Natural killer cell (primary cell): ENCODE measurements around the gene LRPAP1. TPM values are rescaled to one million over a fixed set of nuclear protein-coding genes. Genes with fewer than 3 reads are reported as not detected.

Experiments used
- ATAC-seq, 3 donors: fragments of 150-1000 bp in 2 of 3; fragments of 200-7000 bp in 1 of 3; cut with Tn5 transposase; 1 replicate in 1 of 3; 2 replicates in 2 of 3; pipeline ENCODE4 v1.10.0; 2021; ENCODE audit warnings: mild to moderate bottlenecking in 2 of 3, moderate library complexity in 2 of 3
- DNase-seq, 2 donors: peaks; one replicate each; pipeline versions ENCODE4 v3.0.0 to v3.0.0-alpha.2; 2013 to 2021; ENCODE audit warnings: mixed read lengths in 1 of 2
- H3K27ac ChIP-seq: one replicate; pipeline ENCODE4 v1.5.1; 2013; ENCODE audit warnings: mild to moderate bottlenecking, low read length
- H3K27me3 ChIP-seq: one replicate; pipeline ENCODE4 v1.6.1; 2013; ENCODE audit warnings: low read length; ENCODE audit not compliant: control insufficient read depth, insufficient read depth
- H3K36me3 ChIP-seq: one replicate; pipeline ENCODE4 v1.6.1; 2013; ENCODE audit warnings: low read length; ENCODE audit not compliant: control insufficient read depth, insufficient read depth
- H3K4me1 ChIP-seq: one replicate; pipeline ENCODE4 v1.6.1; 2013; ENCODE audit warnings: low read length; ENCODE audit not compliant: control insufficient read depth, insufficient read depth
- H3K4me3 ChIP-seq: one replicate; pipeline ENCODE4 v1.5.1; 2013; ENCODE audit warnings: low read length
- H3K9me3 ChIP-seq: one replicate; pipeline ENCODE4 v1.6.1; 2013; ENCODE audit warnings: low read length; ENCODE audit not compliant: control insufficient read depth, insufficient read depth
- H3K27ac Mint-ChIP-seq, 2 donors: one replicate each; pipeline ENCODE4 v1.8.0; 2022; ENCODE audit warnings: mild to moderate bottlenecking in 2 of 2, mixed read lengths in 2 of 2, moderate library complexity in 1 of 2
- H3K27me3 Mint-ChIP-seq, 2 donors: one replicate each; pipeline ENCODE4 v1.8.0; 2022; ENCODE audit warnings: low read depth in 2 of 2, mixed read lengths in 2 of 2
- H3K36me3 Mint-ChIP-seq: one replicate; pipeline ENCODE4 v1.8.0; 2022; ENCODE audit warnings: mixed read lengths
- H3K4me1 Mint-ChIP-seq, 2 donors: one replicate each; pipeline ENCODE4 v1.8.0; 2022; ENCODE audit warnings: mixed read lengths in 2 of 2
- H3K4me3 Mint-ChIP-seq: one replicate; pipeline ENCODE4 v1.8.0; 2022; ENCODE audit warnings: mild to moderate bottlenecking, moderate library complexity, mixed read lengths
- H3K9me3 Mint-ChIP-seq, 2 donors: one replicate each; pipeline ENCODE4 v1.8.0; 2022; ENCODE audit warnings: mixed read lengths in 2 of 2
- WGBS: methylation state at CpG from one replicate; pipeline ENCODE4 v1.1.7; 2013; ENCODE audit warnings: missing lambda C conversion rate; ENCODE audit not compliant: insufficient coverage; 5-methylcytosine and 5-hydroxymethylcytosine counted together
- intact Hi-C: fragments of 100-400 bp; cut with micrococcal nuclease; formaldehyde crosslinking; loops from one replicate; pipeline ENCODE4 v1.14.2; 2022
- total RNA-seq, 4 donors: library from RNA; stranded (reverse); fragments of 120-200 nt in 1 of 4; gene quantifications; one replicate each; pipeline versions ENCODE4 v1.2.3 to v1.2.4, GENCODE V29; 2013 to 2022
- TF ChIP-seq, protein P1 (sequence below): fragments of 200-600 bp; IDR thresholded peaks from one replicate; pipeline ENCODE4 v1.8.0; 2022; ENCODE audit warnings: antibody characterized with exemption

LRPAP1 gene
- total RNA-seq, 3 donors from 2014 or later (not counting 1 experiment from before 2014, with no cell fraction given) = 85.4 to 93.4 (median 87.3) TPM

DNA sequence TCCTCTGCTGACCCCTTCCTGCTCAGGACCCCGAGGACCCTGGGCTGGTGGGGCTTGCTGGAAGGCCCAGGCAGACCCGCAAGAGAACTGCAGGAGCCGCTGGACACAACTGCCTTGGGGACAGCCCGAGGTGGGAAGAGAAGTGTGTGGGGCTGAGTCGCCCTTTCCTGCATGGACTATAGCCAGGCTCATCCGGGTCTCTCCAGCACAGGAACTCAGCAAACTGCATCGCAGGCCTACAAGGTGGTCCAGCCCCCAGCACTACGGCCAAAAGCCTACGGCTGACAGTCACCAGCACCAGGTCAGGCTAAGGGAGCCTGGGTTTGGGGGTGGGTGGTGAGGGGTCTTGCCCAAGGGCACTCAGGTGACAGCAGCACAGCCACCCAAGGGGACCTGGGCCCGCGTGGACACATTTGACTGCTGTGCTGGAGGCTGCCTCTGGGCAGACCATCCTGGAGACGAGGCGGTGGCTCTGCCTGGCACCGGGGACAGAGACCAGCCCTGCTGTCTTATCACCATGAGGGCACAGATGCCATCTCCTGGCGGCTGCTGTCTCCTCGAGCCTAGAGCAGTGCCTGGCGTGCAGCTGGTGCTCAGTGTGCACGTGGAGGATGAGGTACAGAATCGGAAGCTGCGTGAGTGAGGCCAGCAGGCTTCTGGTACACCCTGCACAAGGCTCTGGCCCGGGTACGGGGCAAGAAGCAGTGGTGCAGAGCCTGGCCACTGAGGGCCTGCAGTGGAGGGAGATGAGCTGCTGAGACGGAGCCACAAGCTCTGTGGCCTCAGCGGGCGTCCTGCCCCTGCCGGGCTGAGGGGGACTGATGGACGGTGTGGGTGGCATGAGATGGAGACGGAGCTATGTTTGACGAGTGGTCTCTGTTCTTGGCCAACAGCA, 15.1 kb downstream of the LRPAP1 start:
- H3K36me3 ChIP-seq = peaks cover 88% of the 10 kb centered on the region
- H3K27me3 ChIP-seq = no peaks in the 10 kb centered on the region
- peaks cover 0 to 5% of the 10 kb centered on the region in 2 donors for H3K4me1 Mint-ChIP-seq
- H3K4me3 ChIP-seq = no peak overlapping the region
- intact Hi-C loops = loop anchor here (1.0 kb wide), 1 partner anchor 9 kb away; no protein-coding TSS in a partner anchor
- H3K9me3 ChIP-seq = no peaks in the 10 kb centered on the region
- H3K9me3 Mint-ChIP-seq = no peaks in the 10 kb centered on the region
- WGBS = 96% methylated on average over 29 of the region's 29 CpGs
- H3K27me3 Mint-ChIP-seq = no peaks in the 10 kb centered on the region
- no peaks in the 10 kb centered on the region for H3K4me1 ChIP-seq
- no peak for ATAC-seq
- H3K27ac Mint-ChIP-seq = no peak overlapping the region
- DNase-seq = no peak
- no peak overlapping the region for H3K4me3 Mint-ChIP-seq
- H3K27ac ChIP-seq = no peak overlapping the region
- TF ChIP-seq, protein P1, sequence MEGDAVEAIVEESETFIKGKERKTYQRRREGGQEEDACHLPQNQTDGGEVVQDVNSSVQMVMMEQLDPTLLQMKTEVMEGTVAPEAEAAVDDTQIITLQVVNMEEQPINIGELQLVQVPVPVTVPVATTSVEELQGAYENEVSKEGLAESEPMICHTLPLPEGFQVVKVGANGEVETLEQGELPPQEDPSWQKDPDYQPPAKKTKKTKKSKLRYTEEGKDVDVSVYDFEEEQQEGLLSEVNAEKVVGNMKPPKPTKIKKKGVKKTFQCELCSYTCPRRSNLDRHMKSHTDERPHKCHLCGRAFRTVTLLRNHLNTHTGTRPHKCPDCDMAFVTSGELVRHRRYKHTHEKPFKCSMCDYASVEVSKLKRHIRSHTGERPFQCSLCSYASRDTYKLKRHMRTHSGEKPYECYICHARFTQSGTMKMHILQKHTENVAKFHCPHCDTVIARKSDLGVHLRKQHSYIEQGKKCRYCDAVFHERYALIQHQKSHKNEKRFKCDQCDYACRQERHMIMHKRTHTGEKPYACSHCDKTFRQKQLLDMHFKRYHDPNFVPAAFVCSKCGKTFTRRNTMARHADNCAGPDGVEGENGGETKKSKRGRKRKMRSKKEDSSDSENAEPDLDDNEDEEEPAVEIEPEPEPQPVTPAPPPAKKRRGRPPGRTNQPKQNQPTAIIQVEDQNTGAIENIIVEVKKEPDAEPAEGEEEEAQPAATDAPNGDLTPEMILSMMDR = no peak
- no peaks in the 10 kb centered on the region for H3K36me3 Mint-ChIP-seq

DNA sequence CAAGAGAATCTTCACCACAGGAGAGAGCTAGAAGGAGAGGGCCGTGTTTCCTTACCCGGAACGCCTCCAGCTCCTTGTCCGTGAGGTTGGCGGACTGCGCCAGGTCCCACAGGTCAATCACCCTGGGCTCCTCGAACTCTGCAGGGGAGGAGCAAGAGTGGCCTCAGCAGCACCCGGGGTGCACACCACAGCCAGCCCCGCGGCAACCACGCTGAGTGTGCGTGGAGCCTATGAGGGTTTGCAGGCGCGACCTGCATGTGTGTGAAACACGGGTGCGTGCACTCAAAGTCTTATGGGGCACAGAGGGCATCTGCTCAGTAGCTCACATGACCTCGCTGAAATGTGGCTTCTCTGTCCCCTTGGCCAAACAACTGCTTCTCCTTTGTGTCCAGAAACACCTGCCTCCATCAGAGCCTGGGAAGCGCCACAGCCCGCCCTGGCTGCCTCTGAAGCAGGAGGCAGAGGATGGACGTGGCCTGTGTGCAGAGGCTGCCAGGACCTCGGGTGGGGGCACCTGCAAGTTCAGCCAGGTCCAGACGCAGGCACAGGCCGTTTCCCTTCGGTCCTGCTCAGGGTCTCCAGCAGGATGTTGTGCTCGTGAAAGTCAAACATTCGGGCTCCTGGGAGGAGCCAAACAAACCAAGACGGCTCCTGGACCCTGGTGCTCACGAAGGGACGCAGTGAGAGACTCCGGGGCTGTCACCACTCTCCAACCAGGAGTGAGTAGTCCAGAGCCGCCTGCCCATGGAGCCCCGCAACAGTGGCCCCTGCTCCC, 16.0 kb downstream of the LRPAP1 start:
- no peaks in the 10 kb centered on the region for H3K9me3 Mint-ChIP-seq
- Histone ChIP-seq H3K9me3 (no peaks in the 10 kb centered on the region), H3K4me3 (no peak overlapping the region), H3K36me3 (peaks cover 90% of the 10 kb centered on the region), H3K27me3 (no peaks in the 10 kb centered on the region), H3K27ac (no peak overlapping the region), H3K4me1 (no peaks in the 10 kb centered on the region)
- H3K4me1 Mint-ChIP-seq = peaks cover 0 to 1% of the 10 kb centered on the region in 2 donors
- H3K4me3 Mint-ChIP-seq = no peak overlapping the region
- intact Hi-C loops = no loop called here
- 95% methylated on average over 32 of the region's 32 CpGs for WGBS
- ATAC-seq = no peak
- H3K27ac Mint-ChIP-seq = no peak overlapping the region
- TF ChIP-seq, protein P1 = no peak
- no peaks in the 10 kb centered on the region for H3K36me3 Mint-ChIP-seq
- H3K27me3 Mint-ChIP-seq = no peaks in the 10 kb centered on the region
- no peak for DNase-seq

DNA sequence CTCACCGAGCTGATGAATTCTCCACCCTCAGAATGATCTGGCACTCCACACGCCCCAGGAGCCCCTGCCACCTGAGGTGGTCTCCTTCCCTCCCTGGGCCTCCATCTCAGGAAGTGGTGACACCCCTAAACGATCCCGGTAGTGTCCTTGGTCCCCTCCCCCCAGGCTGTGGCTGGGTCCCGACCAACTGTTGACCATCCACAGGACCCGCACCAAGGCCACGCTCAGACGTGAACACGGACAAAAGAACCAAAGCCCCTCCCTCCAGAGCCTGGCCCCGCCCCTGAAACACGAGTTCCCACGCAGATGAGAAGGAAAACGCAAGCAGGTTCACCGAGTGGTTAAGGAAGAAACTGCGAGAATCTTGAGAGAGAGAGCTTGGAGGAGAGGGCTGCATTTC, 16.6 kb downstream of the LRPAP1 start:
- H3K4me1 Mint-ChIP-seq = no peaks in the 10 kb centered on the region
- intact Hi-C loops = no loop called here
- H3K9me3 Mint-ChIP-seq = no peaks in the 10 kb centered on the region
- TF ChIP-seq, protein P1 = no peak
- no peaks in the 10 kb centered on the region for H3K36me3 Mint-ChIP-seq
- no peak overlapping the region for H3K27ac ChIP-seq
- H3K27me3 Mint-ChIP-seq = no peaks in the 10 kb centered on the region
- no peak overlapping the region for H3K27ac Mint-ChIP-seq
- H3K27me3 ChIP-seq = no peaks in the 10 kb centered on the region
- no peak for DNase-seq
- no peaks in the 10 kb centered on the region for H3K4me1 ChIP-seq
- ATAC-seq = no peak
- no peak overlapping the region for H3K4me3 ChIP-seq
- no peaks in the 10 kb centered on the region for H3K9me3 ChIP-seq
- 95% methylated on average over 15 of the region's 15 CpGs for WGBS
- H3K36me3 ChIP-seq = peaks cover 89% of the 10 kb centered on the region
- H3K4me3 Mint-ChIP-seq = no peak overlapping the region
